Sigmoid colon (tissue), 4 donors: ENCODE measurements around the gene ATP6V1C2.

Source experiments
- CTCF ChIP-seq, 4 experiments: fragments of 450-650 bp in 3 of 4; fragments of 200-600 bp in 1 of 4; IDR thresholded peaks; one replicate each; pipeline ENCODE4 v1.5.1; 2016 to 2019; ENCODE audit warnings: antibody characterized with exemption in 4 of 4, mild to moderate bottlenecking in 3 of 4, moderate library complexity in 2 of 4
- EP300 ChIP-seq, 4 donors: sonication (generic); formaldehyde crosslinking; IDR thresholded peaks; one replicate each; pipeline ENCODE4 v1.6.1; 2017; ENCODE audit warnings: antibody characterized with exemption in 4 of 4
- POLR2A ChIP-seq, 2 donors: fragments of 450-650 bp; IDR thresholded peaks; one replicate each; pipeline ENCODE4 v1.6.1; 2016; ENCODE audit warnings: antibody characterized with exemption in 2 of 2, mild to moderate bottlenecking in 2 of 2, moderate library complexity in 2 of 2
- POLR2AphosphoS5 ChIP-seq, 4 donors: sonication (generic); formaldehyde crosslinking; IDR thresholded peaks; one replicate each; pipeline ENCODE4 v1.6.1; 2017; ENCODE audit warnings: antibody characterized with exemption in 4 of 4

DNA sequence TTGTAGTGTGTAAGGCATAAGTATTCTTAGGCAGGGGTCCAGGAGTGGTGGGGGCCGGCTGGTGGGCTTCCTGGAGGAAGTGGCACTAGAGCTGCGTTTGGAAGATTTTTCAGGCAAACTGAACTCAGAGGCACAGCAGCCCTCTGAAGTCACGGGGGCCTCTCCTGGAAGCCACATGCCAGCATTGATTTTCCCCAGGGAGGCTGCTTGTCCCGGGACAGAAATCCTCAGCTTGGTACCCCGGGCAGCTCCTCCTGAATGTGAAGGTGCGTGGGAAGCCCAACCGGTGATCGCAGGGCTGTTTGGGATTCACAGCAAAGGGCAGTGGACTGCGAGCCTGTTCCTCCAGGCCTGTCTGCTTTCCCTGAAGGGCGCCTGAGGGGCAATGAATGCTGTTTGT is 92.7 kb downstream of the ATP6V1C2 start:
- TF ChIP-seq CTCF (IDR thresholded peaks at IDR 0.05) (no peak), POLR2A (IDR thresholded peaks at IDR 0.05) (no peak), POLR2AphosphoS5 (IDR thresholded peaks at IDR 0.05) (no peak), EP300 (IDR thresholded peaks at IDR 0.05) (no peak)
